Lower lobe of right lung (tissue), 2 donors: ENCODE data around the gene ABCA7. TPM values are rescaled to one million over a fixed set of nuclear protein-coding genes. Genes with fewer than 3 reads are reported as not detected.
A peak's percentile ranks its signal among the peaks of the same experiment; 100 is the strongest.
"Not testable (repeated sequence)": the region's sequence is repeated elsewhere in the genome, so short reads cannot be mapped to it uniquely, and the experiment has no call there.

Experiments
- ATAC-seq, 2 donors: fragments of 200-7000 bp; cut with Tn5 transposase; one replicate each; pipeline ENCODE4 v1.9.1; 2020 to 2022; ENCODE audit warnings: mild to moderate bottlenecking in 2 of 2, moderate library complexity in 2 of 2
- DNase-seq: peaks from one replicate; pipeline ENCODE4 v3.0.0-alpha.2; 2020
- H3K27ac ChIP-seq: fragments of 200-600 bp; one replicate; pipeline ENCODE4 v1.8.0; 2022
- H3K27me3 ChIP-seq: fragments of 200-600 bp; one replicate; pipeline ENCODE4 v1.8.0; 2022; ENCODE audit warnings: low read depth
- H3K36me3 ChIP-seq: fragments of 200-600 bp; one replicate; pipeline ENCODE4 v1.8.0; 2022; ENCODE audit warnings: mild to moderate bottlenecking
- H3K4me1 ChIP-seq: fragments of 200-600 bp; one replicate; pipeline ENCODE4 v1.8.0; 2022
- H3K4me3 ChIP-seq: fragments of 200-600 bp; one replicate; pipeline ENCODE4 v1.8.0; 2022; ENCODE audit warnings: mild to moderate bottlenecking
- H3K9me3 ChIP-seq: fragments of 200-600 bp; one replicate; pipeline ENCODE4 v1.8.0; 2022
- CTCF ChIP-seq: fragments of 200-600 bp; IDR thresholded peaks from one replicate; pipeline ENCODE4 v1.8.0; 2022; ENCODE audit warnings: antibody characterized with exemption, mild to moderate bottlenecking
- intact Hi-C: fragments of 100-400 bp; cut with DNase I; formaldehyde crosslinking; loops from one replicate; pipeline ENCODE4 v1.11.0; 2022
- total RNA-seq: library from RNA; stranded (reverse); fragmentation: NEBNext Ultra II Directional; extraction: Animal tissue kit (Norgen Biotek cat#: 25700); gene quantifications from one replicate; pipeline ENCODE4 v1.2.1, GENCODE V29; 2021
- donor health status: DM: no; HTN: yes; CAD: no; lungs with severe emphysema.

Gene ABCA7
- total RNA-seq, 1 donor from 2014 or later: 53.3 TPM

- H3K9me3 ChIP-seq: no peaks in the 10 kb centered on the region
- peak overlapping the region; percentile 31 for H3K27ac ChIP-seq
- peaks cover 27% of the 10 kb centered on the region for H3K4me1 ChIP-seq
- ATAC-seq (no peak), DNase-seq (no peak)
- no peaks in the 10 kb centered on the region for H3K27me3 ChIP-seq
- H3K4me3 ChIP-seq: no peak overlapping the region
- H3K36me3 ChIP-seq: peaks cover 96% of the 10 kb centered on the region
- intact Hi-C loops: no loop called here
- TF ChIP-seq CTCF: no peak
Observed at GRCh38 chr19:1111641-1112267, 71.8 kb downstream of the ABCA7 start.

- no peak overlapping the region for H3K4me3 ChIP-seq
Observed at GRCh38 chr19:1112268-1113029, 72.5 kb downstream of the ABCA7 start.

GRCh38 chr19:1113030-1113985 lies 73.4 kb downstream of the ABCA7 start:
- Histone ChIP-seq H3K4me1 (peaks cover 25% of the 10 kb centered on the region), H3K27me3 (no peaks in the 10 kb centered on the region), H3K27ac (peak overlapping the region; percentile 76), H3K9me3 (no peaks in the 10 kb centered on the region), H3K4me3 (peak overlapping the region; percentile 11), H3K36me3 (peaks cover 96% of the 10 kb centered on the region)
- ATAC-seq: peak; percentile 87 to 93
- peak; percentile 95 for TF ChIP-seq CTCF
- DNase-seq: peak; percentile 97
- intact Hi-C loops: no loop called here

More at GRCh38 chr19:1112268-1113029, 72.5 kb downstream of the ABCA7 start:
- intact Hi-C loops: no loop called here
- Histone ChIP-seq H3K27me3 (no peaks in the 10 kb centered on the region), H3K9me3 (no peaks in the 10 kb centered on the region), H3K4me1 (peaks cover 25% of the 10 kb centered on the region), H3K36me3 (peaks cover 96% of the 10 kb centered on the region), H3K27ac (peak overlapping the region; percentile 56)
- ATAC-seq (peak; percentile 58 to 66), DNase-seq (peak; percentile 82)
- no peak for TF ChIP-seq CTCF

GRCh38 chr19:1113986-1114483 lies 74.1 kb downstream of the ABCA7 start:
- intact Hi-C loops: no loop called here
- Histone ChIP-seq H3K27me3 (no peaks in the 10 kb centered on the region), H3K36me3 (peaks cover 96% of the 10 kb centered on the region), H3K4me3 (no peak overlapping the region), H3K27ac (peak overlapping the region; percentile 76), H3K9me3 (no peaks in the 10 kb centered on the region), H3K4me1 (peaks cover 25% of the 10 kb centered on the region)
- TF ChIP-seq CTCF: no peak
- ATAC-seq (no peak), DNase-seq (no peak)

- intact Hi-C loops, H3K27me3 ChIP-seq, H3K9me3 ChIP-seq, H3K4me3 ChIP-seq, H3K27ac ChIP-seq, ATAC-seq, DNase-seq: not testable (repeated sequence)
- H3K36me3 ChIP-seq: peaks cover 96% of the 10 kb centered on the region
- H3K4me1 ChIP-seq: peaks cover 25% of the 10 kb centered on the region
Observed at GRCh38 chr19:1114728-1115127, 74.8 kb downstream of the ABCA7 start.

Other genes starting within 250 kb of the ABCA7 start
- 254 TPM for gene PTBP1, start 242.7 kb upstream of the ABCA7 start, total RNA-seq
- 2.1 TPM for gene PLPPR3, start 218.2 kb upstream of the ABCA7 start, total RNA-seq
- 1.7 TPM for gene AZU1, start 212.3 kb upstream of the ABCA7 start, total RNA-seq
- not detected for gene PRTN3, start 199.1 kb upstream of the ABCA7 start, total RNA-seq
- 0.97 TPM for gene ELANE, start 187.8 kb upstream of the ABCA7 start, total RNA-seq
- 282 TPM for gene CFD, start 180.4 kb upstream of the ABCA7 start, total RNA-seq
- 46.1 TPM for gene MED16, start 146.9 kb upstream of the ABCA7 start, total RNA-seq
- gene RNU6-9, start 146.6 kb upstream of the ABCA7 start, total RNA-seq: not detected
- 46.0 TPM for gene R3HDM4, start 126.9 kb upstream of the ABCA7 start, total RNA-seq
- not detected for gene KISS1R, start 122.8 kb upstream of the ABCA7 start, total RNA-seq
- 16.9 TPM for gene ARID3A, start 114.1 kb upstream of the ABCA7 start, total RNA-seq
- gene WDR18, start 55.8 kb upstream of the ABCA7 start, total RNA-seq: 29.2 TPM
- gene GRIN3B, start 39.7 kb upstream of the ABCA7 start, total RNA-seq: 3.0 TPM
- gene TMEM259, start 19.0 kb upstream of the ABCA7 start, total RNA-seq: 159 TPM
- not detected for gene RNU6-2, start 18.6 kb upstream of the ABCA7 start, total RNA-seq
- gene CNN2, start 13.5 kb upstream of the ABCA7 start, total RNA-seq: 158 TPM
- 83.5 TPM for gene ARHGAP45, start 27.1 kb downstream of the ABCA7 start, total RNA-seq
- 158 TPM for gene POLR2E, start 55.3 kb downstream of the ABCA7 start, total RNA-seq
- 378 TPM for gene GPX4, start 63.9 kb downstream of the ABCA7 start, total RNA-seq
- gene SBNO2, start 134.2 kb downstream of the ABCA7 start, total RNA-seq: 91.6 TPM
- 50.5 TPM for gene STK11, start 165.7 kb downstream of the ABCA7 start, total RNA-seq
- gene CBARP, start 197.9 kb downstream of the ABCA7 start, total RNA-seq: 0.41 TPM
- gene ATP5F1D, start 201.6 kb downstream of the ABCA7 start, total RNA-seq: 116 TPM
- 76.3 TPM for gene MIDN, start 208.5 kb downstream of the ABCA7 start, total RNA-seq
- gene CIRBP, start 229.2 kb downstream of the ABCA7 start, total RNA-seq: 352 TPM
- gene FAM174C, start 235.4 kb downstream of the ABCA7 start, total RNA-seq: 43.5 TPM
- not detected for gene EFNA2, start 245.8 kb downstream of the ABCA7 start, total RNA-seq